Hematopoietic multipotent progenitor cell treated with erythropoietin and hydrocortisone succinate and interleukin-3 and kit ligand, for 6 days (in vitro differentiated cells): ENCODE data around the gene SHC2.
"Not testable (repeated sequence)": the region's sequence is repeated elsewhere in the genome, so short reads cannot be mapped to it uniquely, and the experiment has no call there.

Experiments
- DNase-seq: peaks from one replicate; pipeline ENCODE4 v3.0.0-alpha.2; 2015

SHC2 gene

GRCh38 chr19:468587-469256 lies 7.9 kb upstream of the SHC2 start:
- DNase-seq: no peak

GRCh38 chr19:467554-467953 lies 6.7 kb upstream of the SHC2 start:
- DNase-seq: no peak

- DNase-seq: no peak
These were observed 4.4 kb upstream of the SHC2 start for GRCh38 chr19:465056-465816.

- DNase-seq: no peak
These were observed 3.3 kb upstream of the SHC2 start for GRCh38 chr19:464208-464545.

GRCh38 chr19:463483-464207 lies 2.8 kb upstream of the SHC2 start:
- DNase-seq: no peak

GRCh38 chr19:461721-462551 lies 1.1 kb upstream of the SHC2 start:
- no peak for DNase-seq

GRCh38 chr19:459724-460511 lies 915 bp downstream of the SHC2 start:
- peak; percentile 31 for DNase-seq

- DNase-seq: no peak
These were observed 2.5 kb downstream of the SHC2 start for GRCh38 chr19:458091-459042.

GRCh38 chr19:457636-458035 lies 3.2 kb downstream of the SHC2 start:
- DNase-seq: no peak

- no peak for DNase-seq
These were observed 4.2 kb downstream of the SHC2 start for GRCh38 chr19:456547-457110.

- DNase-seq: no peak
These were observed 4.8 kb downstream of the SHC2 start for GRCh38 chr19:455851-456546.

GRCh38 chr19:455031-455705 lies 5.7 kb downstream of the SHC2 start:
- DNase-seq: no peak

GRCh38 chr19:453606-454005 lies 7.2 kb downstream of the SHC2 start:
- no peak for DNase-seq

GRCh38 chr19:452829-453228 lies 8.0 kb downstream of the SHC2 start:
- DNase-seq: no peak

- not testable (repeated sequence) for DNase-seq
These were observed 9.8 kb downstream of the SHC2 start for GRCh38 chr19:450912-451481.

GRCh38 chr19:449916-450315 lies 10.9 kb downstream of the SHC2 start:
- DNase-seq: no peak

- no peak for DNase-seq
These were observed 12.8 kb downstream of the SHC2 start for GRCh38 chr19:447816-448560.

GRCh38 chr19:447064-447426 lies 13.8 kb downstream of the SHC2 start:
- no peak for DNase-seq
